Retina (tissue), 1 donor: Measurements from ENCODE around the gene NOL6.
"Not testable (repeated sequence)": the region's sequence is repeated elsewhere in the genome, so short reads cannot be mapped to it uniquely, and the experiment has no call there.

Experiments
- DNase-seq: peaks from one replicate; pipeline ENCODE4 v3.0.0-alpha.2; 2016

NOL6 gene

DNA sequence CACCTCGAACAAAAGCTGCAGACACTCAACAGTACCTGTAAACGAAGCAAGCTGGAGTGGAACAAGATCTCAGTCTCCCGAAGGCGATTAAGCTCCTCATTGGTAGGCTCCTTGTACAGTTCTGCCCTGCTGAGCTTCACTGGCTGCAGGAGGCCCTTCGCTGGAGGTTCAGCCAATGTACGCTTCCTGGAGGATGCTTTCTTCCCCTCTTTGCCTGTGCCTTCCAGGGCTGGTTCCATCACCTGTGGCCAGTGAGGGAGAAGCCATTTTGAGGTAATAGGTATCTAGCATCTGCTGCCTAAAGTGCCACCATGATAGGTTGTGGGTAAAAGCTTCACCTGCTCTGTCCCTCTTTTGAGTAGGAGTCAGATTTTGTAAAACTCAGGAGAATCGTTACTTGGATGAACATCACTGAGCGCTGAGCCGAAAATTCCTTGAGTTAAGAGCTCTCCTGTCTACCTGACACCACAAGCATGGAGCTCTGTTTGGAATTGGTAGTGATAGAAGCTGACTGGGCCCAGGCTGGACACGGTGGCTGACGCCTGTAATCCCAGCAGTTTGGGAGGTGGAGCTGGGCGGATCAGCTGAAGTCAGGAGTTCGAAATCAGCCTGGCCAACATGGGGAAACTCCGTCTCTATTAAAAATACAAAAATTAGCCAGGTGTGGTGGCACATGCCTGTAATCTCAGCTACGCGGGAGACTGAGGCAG lies 1.4 kb downstream of the NOL6 start:
- no peak for DNase-seq

DNA sequence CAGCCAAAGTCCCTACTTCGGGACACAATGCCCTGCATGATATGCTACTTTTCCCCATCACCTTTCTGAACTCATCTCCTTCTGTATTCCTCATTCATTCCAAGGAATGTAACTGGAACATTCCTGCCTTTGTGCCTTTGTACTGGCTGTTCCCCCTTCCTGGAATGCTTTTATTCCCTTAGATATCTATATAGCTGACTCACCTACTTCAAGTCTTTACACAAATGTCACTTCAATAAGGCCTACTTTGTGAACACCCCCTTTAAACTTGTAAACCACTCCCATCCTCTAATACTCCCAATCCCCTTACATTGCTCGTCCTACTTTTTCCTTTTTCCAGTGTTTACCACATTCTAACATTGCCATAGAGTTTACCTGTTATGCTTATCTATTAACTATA lies 2.4 kb downstream of the NOL6 start:
- no peak for DNase-seq

- DNase-seq, result no peak
Measured at GRCh38 chr9:33469891-33470290, 3.8 kb downstream of the NOL6 start.

DNA sequence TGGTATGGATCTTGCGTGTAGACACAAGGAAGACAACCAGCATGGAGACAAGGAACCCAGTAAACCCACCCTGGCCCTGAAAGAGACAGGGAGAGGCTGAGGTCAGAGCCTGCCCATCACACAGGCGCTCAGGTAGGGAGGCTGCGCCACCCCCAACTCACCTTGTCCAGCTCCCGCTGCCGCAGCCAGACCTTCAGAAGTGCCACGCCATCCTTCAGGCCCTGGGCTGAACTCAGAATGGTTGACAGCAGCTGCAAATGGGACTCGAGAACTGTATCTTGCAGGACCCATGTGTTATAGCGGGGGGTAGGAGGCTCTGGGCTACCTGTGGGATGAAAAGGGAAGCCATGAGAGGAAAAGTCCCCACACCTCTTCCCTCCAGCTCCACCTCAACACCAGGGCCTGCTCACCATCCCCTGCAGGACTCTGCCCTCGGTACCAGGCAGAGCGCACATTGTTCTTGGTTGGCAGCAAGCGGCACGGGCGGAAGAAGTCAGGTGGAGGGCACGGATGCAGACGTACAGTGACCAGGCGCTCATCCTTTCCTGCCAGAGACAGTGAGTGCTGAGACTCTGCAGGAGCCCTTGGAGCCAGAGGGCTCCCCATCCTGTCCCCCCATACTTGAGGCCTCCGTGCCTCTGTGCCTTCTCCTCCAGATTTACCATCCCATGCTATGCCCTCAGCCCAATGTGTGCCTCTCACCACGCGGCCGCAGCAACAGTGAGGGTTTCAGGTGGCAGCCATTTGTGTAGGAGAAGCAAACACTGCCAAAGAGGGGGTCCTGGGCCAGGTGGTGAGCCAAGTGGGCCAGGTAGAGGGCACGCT lies 4.7 kb downstream of the NOL6 start:
- DNase-seq, result no peak

- DNase-seq, result no peak
Measured at GRCh38 chr9:33468215-33468730, 5.5 kb downstream of the NOL6 start.

- no peak for DNase-seq
Measured at GRCh38 chr9:33467526-33467925, 6.2 kb downstream of the NOL6 start.

DNA sequence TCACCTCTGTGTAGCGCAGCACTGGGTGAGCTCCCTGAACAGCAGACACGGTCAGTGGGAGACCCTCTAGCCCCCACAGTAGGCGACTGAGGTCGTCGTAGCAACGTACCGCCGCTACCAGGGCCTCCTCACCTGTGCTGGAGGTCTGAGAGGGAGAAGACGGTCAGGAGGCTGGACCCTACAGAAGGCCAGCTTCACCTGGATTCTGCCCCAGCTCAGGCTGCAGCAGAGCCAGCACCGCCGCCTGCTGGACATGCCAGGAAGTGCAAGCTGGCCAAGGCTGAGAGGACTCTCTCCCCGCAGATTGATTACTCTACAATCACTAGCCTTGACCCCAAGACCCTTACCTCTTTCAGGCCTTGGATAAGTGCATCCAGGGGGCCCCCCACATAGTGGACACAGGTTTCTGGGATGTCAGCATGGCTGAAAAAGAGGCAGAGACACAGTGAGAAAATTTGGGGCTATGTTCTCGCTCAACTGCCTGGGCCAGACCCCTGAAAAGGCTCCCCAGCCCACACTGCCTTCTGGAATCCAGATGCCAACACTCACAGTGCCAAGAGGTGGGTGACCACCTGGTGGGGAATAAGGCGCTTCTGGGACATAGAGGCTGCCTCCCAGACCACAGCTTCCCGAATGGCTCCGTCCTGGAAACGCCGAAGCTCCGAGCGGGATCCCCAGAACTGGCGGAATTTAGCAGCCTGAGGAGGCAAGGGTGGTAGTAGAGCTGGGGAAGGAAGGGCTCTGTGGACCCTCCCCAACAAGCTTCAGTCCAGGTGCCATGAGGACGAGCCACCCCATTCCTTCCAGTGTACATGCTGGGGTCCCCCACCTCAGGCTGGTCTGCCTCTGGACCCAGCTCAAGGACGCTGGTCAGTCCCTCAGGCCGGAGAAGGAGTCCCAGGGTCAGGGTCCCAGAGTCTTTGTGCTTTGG lies 6.9 kb downstream of the NOL6 start:
- DNase-seq, result peak; percentile 56

- DNase-seq, result no peak
Measured at GRCh38 chr9:33465596-33466564, 7.8 kb downstream of the NOL6 start.

GRCh38 chr9:33465096-33465495 lies 8.6 kb downstream of the NOL6 start:
- DNase-seq, result no peak

GRCh38 chr9:33464045-33464636 lies 9.6 kb downstream of the NOL6 start:
- no peak for DNase-seq

DNA sequence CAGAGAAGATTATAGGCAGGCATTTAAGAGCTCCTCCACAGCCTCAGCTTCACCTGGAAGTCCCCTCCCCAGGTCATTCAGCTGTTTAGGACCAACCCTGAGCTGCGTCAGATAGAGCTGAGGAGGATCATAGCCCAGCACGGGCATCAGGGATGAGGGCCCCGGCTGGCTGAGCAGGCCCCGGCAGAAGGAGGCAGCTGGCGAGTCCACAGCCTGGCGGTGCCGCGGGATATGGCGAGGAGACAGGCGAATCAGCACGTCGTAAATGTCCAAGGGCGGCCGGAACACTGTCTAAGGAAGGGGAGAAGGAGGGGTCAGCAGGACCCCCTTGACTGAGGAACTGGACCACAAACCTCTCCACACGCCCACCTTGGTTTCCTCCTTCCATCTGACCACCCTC lies 10.6 kb downstream of the NOL6 start:
- no peak for DNase-seq

GRCh38 chr9:33461492-33461891 lies 12.2 kb downstream of the NOL6 start:
- no peak for DNase-seq

GRCh38 chr9:33460854-33461253 lies 12.9 kb downstream of the NOL6 start:
- DNase-seq, result no peak

DNA sequence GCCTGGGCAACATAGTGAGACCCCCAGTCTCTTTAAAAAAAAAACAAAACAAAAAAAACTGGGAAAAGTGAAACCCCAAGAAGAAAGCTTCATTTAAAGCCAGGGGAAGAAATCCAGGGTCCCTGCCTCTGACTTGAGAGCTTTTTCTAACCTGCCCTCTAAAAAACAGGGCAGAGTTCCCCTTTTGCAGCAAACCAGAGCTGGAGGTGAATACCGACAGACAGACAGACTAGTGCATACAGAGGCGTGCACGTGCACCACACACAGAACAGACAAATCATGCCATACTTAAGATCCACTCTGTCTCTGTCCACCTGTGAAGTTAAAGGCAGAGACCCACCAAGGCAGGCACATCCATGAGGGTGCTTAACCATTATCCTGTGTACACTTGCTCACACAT lies 14.6 kb downstream of the NOL6 start:
- DNase-seq, result no peak

DNA sequence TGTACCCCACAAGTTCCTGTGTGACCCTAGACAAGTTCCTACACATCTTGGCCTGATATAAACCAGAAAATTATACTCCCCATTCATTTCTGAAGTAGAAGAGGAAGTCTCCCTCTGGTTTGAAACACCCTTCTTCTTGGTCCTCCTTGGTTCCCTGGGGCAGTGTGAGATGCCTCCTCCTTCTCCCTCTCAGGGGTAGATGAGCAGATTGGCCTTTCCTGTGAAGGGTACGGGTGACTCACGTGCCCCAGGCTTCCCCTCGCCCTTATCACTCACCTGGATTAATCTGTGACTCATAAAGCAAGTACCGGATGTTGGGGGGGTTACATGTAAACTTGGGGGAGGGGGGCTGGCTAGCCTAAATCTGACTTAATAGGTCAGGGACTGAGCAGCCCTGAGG lies 15.3 kb downstream of the NOL6 start:
- no peak for DNase-seq

GRCh38 chr9:33455945-33456344 lies 17.8 kb downstream of the NOL6 start:
- no peak for DNase-seq

DNA sequence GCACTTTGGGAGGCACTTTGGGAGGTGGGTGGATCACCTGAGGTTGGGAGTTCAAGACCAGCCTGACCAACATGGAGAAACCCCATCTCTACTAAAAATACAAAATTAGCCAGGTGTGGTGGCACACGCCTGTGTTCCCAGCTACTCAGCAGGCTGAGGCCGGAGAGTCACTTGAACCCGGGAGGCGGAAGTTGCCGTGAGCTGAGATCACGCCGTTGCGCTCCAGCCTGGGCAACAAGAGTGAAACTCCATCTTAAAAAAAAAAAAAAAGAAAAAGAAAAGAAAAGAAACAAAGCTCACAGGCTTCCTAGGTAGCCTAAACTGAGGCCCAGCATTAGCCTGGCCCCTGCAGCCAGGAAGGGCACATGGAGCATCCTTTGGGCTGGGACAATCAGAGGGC lies 18.3 kb downstream of the NOL6 start:
- DNase-seq, result not testable (repeated sequence)

GRCh38 chr9:33454661-33455026 lies 19.1 kb downstream of the NOL6 start:
- not testable (repeated sequence) for DNase-seq

GRCh38 chr9:33453999-33454660 lies 19.6 kb downstream of the NOL6 start:
- no peak for DNase-seq

- no peak for DNase-seq
Measured at GRCh38 chr9:33453286-33453860, 20.4 kb downstream of the NOL6 start.
